Measurements from ENCODE around the gene MARF1.

DNA sequence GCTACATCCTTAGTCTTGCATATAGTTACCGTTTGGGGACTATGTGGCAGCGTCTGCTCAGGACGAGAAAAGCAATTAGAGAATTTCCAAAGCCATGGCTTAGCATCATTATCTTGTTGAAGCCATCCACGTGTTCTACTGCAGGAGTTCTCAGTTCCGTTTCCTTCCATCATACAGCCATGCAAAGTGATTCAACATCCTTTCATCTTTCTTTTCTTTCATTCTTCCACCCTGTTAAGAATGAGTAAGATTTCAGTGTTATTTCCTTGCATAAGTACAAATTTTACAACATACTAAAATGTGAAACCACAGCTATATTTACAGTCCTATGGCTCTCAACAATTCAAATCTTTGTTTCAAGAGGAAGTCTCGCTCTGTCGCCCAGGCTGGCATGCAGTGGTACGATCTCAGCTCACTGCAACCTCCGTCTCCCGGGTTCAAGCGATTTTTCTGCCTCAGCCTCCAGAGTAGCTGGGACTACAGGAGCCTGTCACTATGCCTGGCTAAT lies 3.8 kb downstream of the MARF1 start:
- TF ChIP-seq, protein P1, sequence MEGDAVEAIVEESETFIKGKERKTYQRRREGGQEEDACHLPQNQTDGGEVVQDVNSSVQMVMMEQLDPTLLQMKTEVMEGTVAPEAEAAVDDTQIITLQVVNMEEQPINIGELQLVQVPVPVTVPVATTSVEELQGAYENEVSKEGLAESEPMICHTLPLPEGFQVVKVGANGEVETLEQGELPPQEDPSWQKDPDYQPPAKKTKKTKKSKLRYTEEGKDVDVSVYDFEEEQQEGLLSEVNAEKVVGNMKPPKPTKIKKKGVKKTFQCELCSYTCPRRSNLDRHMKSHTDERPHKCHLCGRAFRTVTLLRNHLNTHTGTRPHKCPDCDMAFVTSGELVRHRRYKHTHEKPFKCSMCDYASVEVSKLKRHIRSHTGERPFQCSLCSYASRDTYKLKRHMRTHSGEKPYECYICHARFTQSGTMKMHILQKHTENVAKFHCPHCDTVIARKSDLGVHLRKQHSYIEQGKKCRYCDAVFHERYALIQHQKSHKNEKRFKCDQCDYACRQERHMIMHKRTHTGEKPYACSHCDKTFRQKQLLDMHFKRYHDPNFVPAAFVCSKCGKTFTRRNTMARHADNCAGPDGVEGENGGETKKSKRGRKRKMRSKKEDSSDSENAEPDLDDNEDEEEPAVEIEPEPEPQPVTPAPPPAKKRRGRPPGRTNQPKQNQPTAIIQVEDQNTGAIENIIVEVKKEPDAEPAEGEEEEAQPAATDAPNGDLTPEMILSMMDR (IDR thresholded peaks at IDR 0.05), result no peak
- no peak for TF ChIP-seq POLR2A (IDR thresholded peaks at IDR 0.05)

Measured in esophagus squamous epithelium (tissue), 4 donors.